Fibroblast of the aortic adventitia (primary cell): Measurements from ENCODE around the gene DPM2. TPM values are rescaled to one million over a fixed set of nuclear protein-coding genes. Genes with fewer than 3 reads are reported as not detected.

Experiments
- DNase-seq: peaks from one replicate; pipeline ENCODE4 v3.0.0-alpha.2; 2010; ENCODE audit warnings: low read depth
- H3K4me3 ChIP-seq: 2 replicates; pipeline ENCODE4 v1.5.1; 2011; ENCODE audit warnings: low read depth, mild to moderate bottlenecking, control low read depth, low read length, moderate library complexity
- total RNA-seq: library from RNA; depleted of rRNA; stranded (reverse); fragments of >200 nt; gene quantifications from 2 replicates; pipeline ENCODE4 v1.2.3, GENCODE V29; 2012; ENCODE audit warnings: low replicate concordance
- TF ChIP-seq, protein P1 (sequence below): IDR thresholded peaks from 2 replicates; pipeline ENCODE4 v1.5.1; 2011; ENCODE audit warnings: mild to moderate bottlenecking, low read length, control low read depth, inconsistent platforms; ENCODE audit not compliant: insufficient read depth

Gene DPM2
- total RNA-seq, 1 donor, result 19.9 TPM

DNA sequence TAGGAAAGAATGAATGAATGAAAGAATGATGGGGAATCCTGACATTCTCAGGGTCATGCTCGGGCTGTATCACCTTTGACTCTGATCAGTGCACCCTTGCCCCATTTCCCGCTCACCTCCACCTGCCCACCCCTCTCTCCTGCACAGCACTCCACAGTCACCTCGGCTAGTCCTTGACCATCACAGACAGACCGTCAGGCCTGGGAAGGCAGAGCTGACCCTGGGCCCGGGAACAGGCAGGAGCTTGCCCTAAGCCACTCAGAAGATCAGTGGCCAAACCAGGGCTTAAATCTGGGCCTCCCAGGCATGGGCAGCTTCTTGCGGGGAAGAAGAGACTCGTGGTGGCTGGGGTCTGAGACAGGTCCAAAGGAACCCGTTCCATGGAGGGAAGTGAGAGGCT lies 41.8 kb downstream of the DPM2 start:
- DNase-seq, result no peak
- no peak overlapping the region for H3K4me3 ChIP-seq
- TF ChIP-seq, protein P1, sequence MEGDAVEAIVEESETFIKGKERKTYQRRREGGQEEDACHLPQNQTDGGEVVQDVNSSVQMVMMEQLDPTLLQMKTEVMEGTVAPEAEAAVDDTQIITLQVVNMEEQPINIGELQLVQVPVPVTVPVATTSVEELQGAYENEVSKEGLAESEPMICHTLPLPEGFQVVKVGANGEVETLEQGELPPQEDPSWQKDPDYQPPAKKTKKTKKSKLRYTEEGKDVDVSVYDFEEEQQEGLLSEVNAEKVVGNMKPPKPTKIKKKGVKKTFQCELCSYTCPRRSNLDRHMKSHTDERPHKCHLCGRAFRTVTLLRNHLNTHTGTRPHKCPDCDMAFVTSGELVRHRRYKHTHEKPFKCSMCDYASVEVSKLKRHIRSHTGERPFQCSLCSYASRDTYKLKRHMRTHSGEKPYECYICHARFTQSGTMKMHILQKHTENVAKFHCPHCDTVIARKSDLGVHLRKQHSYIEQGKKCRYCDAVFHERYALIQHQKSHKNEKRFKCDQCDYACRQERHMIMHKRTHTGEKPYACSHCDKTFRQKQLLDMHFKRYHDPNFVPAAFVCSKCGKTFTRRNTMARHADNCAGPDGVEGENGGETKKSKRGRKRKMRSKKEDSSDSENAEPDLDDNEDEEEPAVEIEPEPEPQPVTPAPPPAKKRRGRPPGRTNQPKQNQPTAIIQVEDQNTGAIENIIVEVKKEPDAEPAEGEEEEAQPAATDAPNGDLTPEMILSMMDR, result no peak

DNA sequence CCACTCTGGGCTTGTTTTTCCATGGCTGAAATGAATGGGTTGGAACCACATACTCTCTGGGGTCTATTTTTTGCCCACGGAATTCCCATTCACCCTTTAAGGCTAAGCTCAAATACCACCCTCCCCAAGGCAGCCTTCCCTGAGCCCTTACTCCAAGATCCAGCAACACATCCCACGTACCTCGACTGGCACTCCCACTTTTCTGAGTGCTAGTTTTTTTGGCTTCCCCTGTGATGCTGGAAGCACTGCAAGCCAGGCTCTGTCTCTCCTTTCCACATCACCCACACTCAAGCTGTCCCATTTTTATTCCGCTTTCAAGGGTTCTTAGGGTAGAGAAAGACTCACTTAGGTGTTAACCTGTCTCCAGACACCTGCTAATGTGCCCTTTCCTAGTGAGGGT lies 44.3 kb downstream of the DPM2 start:
- no peak for DNase-seq
- TF ChIP-seq, protein P1, result no peak
- no peak overlapping the region for H3K4me3 ChIP-seq

DNA sequence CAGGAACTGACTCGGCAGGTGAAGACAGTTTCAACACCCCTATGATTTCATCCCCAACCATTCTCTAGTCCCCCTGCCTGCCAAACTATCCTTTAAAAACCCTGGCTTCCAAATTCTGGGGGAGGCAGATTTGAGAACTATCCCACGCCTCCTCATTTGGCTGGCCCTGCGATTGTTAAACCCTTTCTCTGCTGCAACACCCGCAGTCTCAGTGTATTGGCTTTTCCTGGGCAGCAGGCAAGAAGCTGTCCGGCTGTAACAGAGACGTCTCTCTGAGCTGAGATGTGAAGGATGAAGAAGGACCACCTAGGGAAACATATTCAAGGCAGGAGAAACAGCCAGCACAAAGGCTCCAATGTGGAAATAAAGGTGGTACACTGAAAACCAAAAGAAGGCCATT lies 44.8 kb downstream of the DPM2 start:
- TF ChIP-seq, protein P1, result no peak

DNA sequence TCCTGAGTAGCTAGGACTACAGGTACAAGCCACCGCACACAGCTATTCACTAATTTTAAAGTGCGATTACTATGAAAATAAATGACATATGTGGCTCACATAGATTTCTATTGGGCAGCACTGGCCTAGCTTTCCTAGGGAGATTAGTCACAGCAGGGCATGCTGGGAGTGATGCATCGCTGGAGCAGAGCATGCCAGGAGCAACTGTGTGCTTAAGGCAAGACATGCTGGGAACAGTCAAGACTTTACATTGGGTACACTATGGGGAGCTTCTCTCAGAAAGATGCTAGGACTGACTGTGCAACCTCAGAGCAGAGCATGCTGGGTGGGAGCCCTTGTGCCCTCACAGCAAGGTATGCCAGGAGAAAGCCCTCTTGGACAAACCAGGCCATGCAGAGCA lies 47.6 kb downstream of the DPM2 start:
- H3K4me3 ChIP-seq, result no peak overlapping the region
- DNase-seq, result no peak
- TF ChIP-seq, protein P1, result no peak

More for the DNA sequence above, 44.8 kb downstream of the DPM2 start:
- no peak overlapping the region for H3K4me3 ChIP-seq
- no peak for DNase-seq

DNA sequence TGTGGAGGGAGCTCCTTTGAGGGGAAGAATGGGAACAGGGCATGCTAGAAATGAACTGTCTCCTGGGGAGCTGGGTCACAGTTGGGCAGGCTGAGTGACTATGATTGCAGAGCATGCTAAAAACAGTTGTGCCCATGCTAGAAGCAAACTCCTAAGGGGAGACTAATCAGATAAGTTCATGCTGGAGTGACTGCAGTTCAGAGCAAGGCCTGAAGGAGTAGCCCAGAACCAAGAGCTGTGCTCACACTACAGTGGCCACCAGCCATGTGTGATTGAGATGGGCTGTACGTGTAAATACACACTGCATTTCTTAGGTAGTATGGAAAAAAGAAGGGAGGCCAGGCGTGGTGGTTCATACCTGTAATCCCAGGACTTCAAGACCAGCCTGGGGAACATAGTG lies 49.9 kb downstream of the DPM2 start:
- no peak for DNase-seq
- TF ChIP-seq, protein P1, result peak; percentile 29
- H3K4me3 ChIP-seq, result no peak overlapping the region

DNA sequence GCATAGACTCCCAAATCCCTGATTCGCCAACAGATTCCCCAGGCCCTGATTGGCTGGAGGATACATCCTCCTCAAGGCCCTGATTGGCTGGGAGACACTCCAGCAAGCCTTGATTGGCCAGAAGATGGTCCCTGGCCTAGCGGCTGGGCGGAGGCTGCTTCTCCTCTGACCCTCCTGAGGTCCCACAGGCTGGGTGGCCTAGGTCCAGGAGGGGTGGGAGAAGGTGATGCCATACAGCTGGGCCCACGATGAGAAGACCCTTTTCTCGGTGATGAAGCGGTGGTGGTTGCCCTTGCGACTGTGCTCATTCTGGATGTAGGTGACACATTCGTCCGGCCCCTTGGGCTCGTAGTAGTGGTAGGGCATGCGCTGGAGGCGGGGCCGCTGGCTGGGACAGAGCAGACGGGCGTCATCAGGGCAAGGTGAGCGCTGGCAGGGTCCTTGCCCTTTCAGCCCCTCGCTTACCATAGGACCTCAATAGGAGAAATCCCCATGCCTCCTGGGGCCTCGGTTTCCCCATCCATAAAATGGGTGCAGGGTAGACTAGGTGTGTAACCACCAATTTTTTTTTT lies 51.2 kb downstream of the DPM2 start:
- TF ChIP-seq, protein P1, result no peak
- DNase-seq, result no peak

More for the DNA sequence above, 51.2 kb downstream of the DPM2 start:
- H3K4me3 ChIP-seq, result no peak overlapping the region
